Endothelial cell of umbilical vein (primary cell): Measurements from ENCODE around the gene CEP250. TPM values are rescaled to one million over a fixed set of nuclear protein-coding genes. Genes with fewer than 3 reads are reported as not detected.
A peak's percentile ranks its signal among the peaks of the same experiment; 100 is the strongest.

Experiments
- BruUV-seq: library from RNA; stranded (reverse); fragments of 400-500 nt; replicated peaks from 2 replicates; lab custom pipeline; 2021; lab: Mats Ljungman, UMichigan
- CTCF ChIA-PET: fragments of 300-600, 350-600 bp; sonication (Branson Sonifier 250); formaldehyde crosslinking; loops from one replicate; lab custom pipeline; 2021; ENCODE audit warnings: antibody characterized with exemption, inconsistent platforms; lab: Charles Lee
- POLR2A ChIA-PET: fragments of 300-600, 350-600 bp; sonication (Branson Sonifier 250); formaldehyde crosslinking; loops from one replicate; lab custom pipeline; 2021; ENCODE audit warnings: antibody characterized with exemption, inconsistent platforms; lab: Charles Lee
- DNase-seq: peaks from one replicate; pipeline ENCODE4 v3.0.0-alpha.2; 2011; ENCODE audit warnings: low read depth, low spot score
- FAIRE-seq: peaks from 2 replicates; lab custom pipeline; 2011; peaks lifted over from hg19 to GRCh38; lab: Jason Lieb, UNC
- H2AFZ ChIP-seq: 2 replicates; pipeline ENCODE4 v1.6.0; 2012; ENCODE audit warnings: low read depth, low read length, control low read depth, inconsistent platforms
- H3K27ac ChIP-seq: 2 replicates; pipeline ENCODE4 v1.5.1; 2011; ENCODE audit warnings: low read depth, mild to moderate bottlenecking, control low read depth, low read length, moderate library complexity; ENCODE audit not compliant: insufficient read depth
- H3K27me3 ChIP-seq, 2 experiments: 2 replicates each; pipeline versions ENCODE4 v1.6.0 to v1.6.1; 2011; ENCODE audit warnings: low read length in 2 of 2, mixed read lengths in 1 of 2; ENCODE audit not compliant: control insufficient read depth in 2 of 2, insufficient read depth in 2 of 2
- H3K36me3 ChIP-seq, 2 experiments: 2 replicates in 1 of 2; 3 replicates in 1 of 2; pipeline ENCODE4 v1.5.1; 2011; ENCODE audit warnings: low read length in 2 of 2, mild to moderate bottlenecking in 1 of 2, moderate library complexity in 1 of 2; ENCODE audit not compliant: control insufficient read depth in 2 of 2, insufficient read depth in 2 of 2; ENCODE audit errors: extremely low read depth in 1 of 2
- H3K4me1 ChIP-seq: 3 replicates; pipeline ENCODE4 v1.5.1; 2011; ENCODE audit warnings: mild to moderate bottlenecking, low read length; ENCODE audit not compliant: control insufficient read depth, insufficient read depth; ENCODE audit errors: extremely low read depth
- H3K4me2 ChIP-seq: 2 replicates; pipeline ENCODE4 v1.6.1; 2011; ENCODE audit warnings: low read length, control low read depth, mixed read lengths; ENCODE audit not compliant: insufficient read depth
- H3K4me3 ChIP-seq, 3 experiments: fragments of 200-600 bp in 1 of 3; sonication (generic), shearing (Covaris generic) in 1 of 3; replicated peaks in 1 of 3; 2 replicates each; pipeline ENCODE4 v1.5.1; 2011 to 2016; ENCODE audit warnings: control low read depth in 3 of 3, low read length in 3 of 3, mild to moderate bottlenecking in 2 of 3, inconsistent platforms in 1 of 3, low read depth in 1 of 3, moderate library complexity in 1 of 3; ENCODE audit not compliant: insufficient read depth in 1 of 3
- H3K79me2 ChIP-seq: 2 replicates; pipeline ENCODE4 v1.6.0; 2012; ENCODE audit warnings: low read length, inconsistent platforms; ENCODE audit not compliant: control insufficient read depth, insufficient read depth
- H3K9ac ChIP-seq: replicated peaks from 2 replicates; pipeline ENCODE3; 2011; ENCODE audit warnings: low read length, control low read depth; ENCODE audit not compliant: insufficient read depth; ENCODE audit errors: extremely low read depth
- H3K9me1 ChIP-seq: replicated peaks from 3 replicates; pipeline ENCODE4 v1.6.0; 2011; ENCODE audit warnings: mild to moderate bottlenecking, low read length; ENCODE audit not compliant: control insufficient read depth, insufficient read depth; ENCODE audit errors: extremely low read depth
- H3K9me3 ChIP-seq: replicated peaks from 2 replicates; pipeline ENCODE4 v1.5.1; 2012; ENCODE audit warnings: low read length, inconsistent platforms; ENCODE audit not compliant: control insufficient read depth, insufficient read depth
- H4K20me1 ChIP-seq: replicated peaks from 2 replicates; pipeline ENCODE3; 2011; ENCODE audit warnings: mild to moderate bottlenecking, low read length; ENCODE audit not compliant: control insufficient read depth, insufficient read depth; ENCODE audit errors: extremely low read depth
- EZH2 ChIP-seq: IDR thresholded peaks from 2 replicates; pipeline ENCODE4 v1.6.1; 2012; ENCODE audit warnings: borderline replicate concordance, low read depth, mild to moderate bottlenecking, moderate library complexity, low read length, inconsistent platforms; ENCODE audit not compliant: severe bottlenecking
- FOS ChIP-seq: IDR thresholded peaks from 2 replicates; pipeline ENCODE4 v1.6.1; 2011; ENCODE audit warnings: mild to moderate bottlenecking, low read length, moderate library complexity, borderline replicate concordance; ENCODE audit not compliant: insufficient read depth
- GATA2 ChIP-seq: IDR thresholded peaks from 2 replicates; pipeline ENCODE4 v1.7.0; 2011; ENCODE audit warnings: low read depth, mild to moderate bottlenecking, moderate library complexity, mixed read lengths, low read length; ENCODE audit not compliant: insufficient read length, insufficient read depth
- JUN ChIP-seq: IDR thresholded peaks from 2 replicates; pipeline ENCODE4 v1.6.1; 2011; ENCODE audit warnings: borderline replicate concordance, low read depth; ENCODE audit not compliant: insufficient read length, insufficient read depth
- MYC ChIP-seq: IDR thresholded peaks from one replicate; pipeline ENCODE4 v1.6.1; 2011; ENCODE audit warnings: mild to moderate bottlenecking, low read depth, low read length
- POLR2A ChIP-seq: IDR thresholded peaks from 2 replicates; pipeline ENCODE4 v1.6.1; 2012; ENCODE audit warnings: low read depth, mild to moderate bottlenecking, control low read depth, low read length
- POLR2AphosphoS5 ChIP-seq: IDR thresholded peaks from 2 replicates; pipeline ENCODE4 v1.6.1; 2012; ENCODE audit warnings: low read depth, mild to moderate bottlenecking, control low read depth, low read length, moderate library complexity; ENCODE audit not compliant: insufficient read depth
- dilution Hi-C: fragments of 300-500 bp; cut with MboI; formaldehyde crosslinking; loops from one replicate; pipeline ENCODE4 v1.15.0; 2019; ENCODE audit warnings: low sequenced_read_pairs; ENCODE audit not compliant: extremely low pct_ligation_motif_present
- intact Hi-C: fragments of 100-400 bp; cut with micrococcal nuclease; formaldehyde crosslinking; loops from one replicate; pipeline ENCODE4 v1.10.0; 2022
- polyA plus RNA-seq, 4 experiments: library from polyadenylated mRNA; depleted of rRNA in 3 of 4; stranded (reverse) in 3 of 4; unstranded in 1 of 4; fragments of >200 nt; gene quantifications; 2 replicates each; pipeline versions ENCODE4 v1.2.1 to v1.2.3, GENCODE V29; 2011 to 2012; ENCODE audit warnings: missing spikeins in 1 of 4
- total RNA-seq: library from RNA; stranded (reverse); gene quantifications from 2 replicates; pipeline ENCODE4 v1.2.3, GENCODE V29; 2021
- TF ChIP-seq, protein P1 (sequence below), 2 donors: IDR thresholded peaks; 1 replicate in 1 of 2; 2 replicates in 1 of 2; pipeline ENCODE4 v1.5.1; 2011; ENCODE audit warnings: low read length in 2 of 2, mild to moderate bottlenecking in 2 of 2, moderate library complexity in 2 of 2, control low read depth in 1 of 2, inconsistent platforms in 1 of 2, low read depth in 1 of 2; ENCODE audit not compliant: insufficient read depth in 1 of 2; ENCODE audit errors: extremely low read depth in 1 of 2
- TF ChIP-seq, protein P2 (sequence below): IDR thresholded peaks from 2 replicates; pipeline ENCODE4 v1.6.1; 2011; ENCODE audit not compliant: insufficient read depth, insufficient read length

Gene CEP250
- total and polyA plus RNA-seq, 2 donors (not counting 3 experiments of a cell fraction or from before 2014, with no cell fraction given) = 5.3 to 58.9 TPM

DNA sequence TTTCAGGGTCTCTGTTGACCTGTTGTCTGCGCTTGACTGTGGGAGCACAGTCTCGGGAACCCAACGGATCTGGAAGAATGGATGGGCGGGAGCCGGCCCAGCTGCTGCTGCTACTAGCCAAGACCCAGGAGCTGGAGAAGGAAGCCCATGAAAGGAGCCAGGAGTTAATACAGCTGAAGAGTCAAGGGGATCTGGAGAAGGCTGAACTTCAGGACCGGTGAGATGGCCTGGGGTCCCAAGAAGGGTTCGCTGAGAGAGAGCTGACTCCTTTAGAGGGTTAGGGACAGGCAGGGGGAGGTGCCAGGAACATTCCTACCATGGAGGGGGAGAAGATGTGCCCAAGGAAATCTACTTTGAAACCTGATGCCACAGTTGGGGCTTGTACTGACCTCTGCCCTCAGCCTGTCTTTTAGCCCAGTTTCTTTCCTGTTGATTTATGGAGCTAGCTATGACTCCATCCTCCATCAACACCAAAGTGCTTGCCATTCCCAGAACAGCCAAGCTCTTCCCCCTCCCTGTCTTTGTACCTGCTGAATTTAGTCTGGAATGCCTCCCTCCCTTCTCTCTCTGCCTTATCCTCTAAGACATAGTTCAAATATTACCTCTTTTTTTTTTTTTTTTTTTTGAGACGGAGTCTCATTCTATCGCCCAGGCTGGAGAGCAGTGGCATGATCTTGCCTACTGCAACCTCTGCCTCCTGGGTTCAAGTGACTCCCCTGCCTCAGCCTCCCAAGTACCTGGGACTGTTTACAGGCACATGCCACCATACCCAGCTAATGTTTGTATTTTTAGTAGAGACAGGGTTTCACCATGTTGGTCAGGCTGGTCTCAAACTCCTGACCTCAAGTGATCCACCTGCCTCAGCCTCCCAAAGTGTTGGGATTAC lies 12.2 kb downstream of the CEP250 start:
- Histone ChIP-seq H3K27ac (no peak overlapping the region), H3K9me1 (no peaks in the 10 kb centered on the region), H4K20me1 (no peaks in the 10 kb centered on the region), H3K4me1 (peaks cover 12% of the 10 kb centered on the region), H3K9ac (no peak overlapping the region), H3K9me3 (no peaks in the 10 kb centered on the region), H2AFZ (no peak overlapping the region), H3K4me3 (no peak overlapping the region), H3K27me3 (no peaks in the 10 kb centered on the region), H3K79me2 (no peaks in the 10 kb centered on the region), H3K36me3 (peaks cover 7 to 10% of the 10 kb centered on the region in 2 experiments), H3K4me2 (no peak overlapping the region)
- ChIA-PET CTCF (interaction anchor here (0.7 to 1.0 kb wide), 3 partner anchors 11 to 201 kb away, joined by 3 to 5 read pairs (median 3); no protein-coding TSS in a partner anchor), POLR2A (interaction anchor here (0.7 kb wide), 1 partner anchor 20 kb away, joined by 5 read pairs; no protein-coding TSS in a partner anchor)
- intact Hi-C loops = no loop called here
- peak; percentile 86 for DNase-seq
- FAIRE-seq = peak; percentile 72
- dilution Hi-C loops = no loop called here
- no TSS peak for BruUV-seq
- no peak for TF ChIP-seq POLR2A
- TF ChIP-seq FOS = no peak
- TF ChIP-seq GATA2 = no peak
- TF ChIP-seq JUN = no peak
- TF ChIP-seq, protein P1, sequence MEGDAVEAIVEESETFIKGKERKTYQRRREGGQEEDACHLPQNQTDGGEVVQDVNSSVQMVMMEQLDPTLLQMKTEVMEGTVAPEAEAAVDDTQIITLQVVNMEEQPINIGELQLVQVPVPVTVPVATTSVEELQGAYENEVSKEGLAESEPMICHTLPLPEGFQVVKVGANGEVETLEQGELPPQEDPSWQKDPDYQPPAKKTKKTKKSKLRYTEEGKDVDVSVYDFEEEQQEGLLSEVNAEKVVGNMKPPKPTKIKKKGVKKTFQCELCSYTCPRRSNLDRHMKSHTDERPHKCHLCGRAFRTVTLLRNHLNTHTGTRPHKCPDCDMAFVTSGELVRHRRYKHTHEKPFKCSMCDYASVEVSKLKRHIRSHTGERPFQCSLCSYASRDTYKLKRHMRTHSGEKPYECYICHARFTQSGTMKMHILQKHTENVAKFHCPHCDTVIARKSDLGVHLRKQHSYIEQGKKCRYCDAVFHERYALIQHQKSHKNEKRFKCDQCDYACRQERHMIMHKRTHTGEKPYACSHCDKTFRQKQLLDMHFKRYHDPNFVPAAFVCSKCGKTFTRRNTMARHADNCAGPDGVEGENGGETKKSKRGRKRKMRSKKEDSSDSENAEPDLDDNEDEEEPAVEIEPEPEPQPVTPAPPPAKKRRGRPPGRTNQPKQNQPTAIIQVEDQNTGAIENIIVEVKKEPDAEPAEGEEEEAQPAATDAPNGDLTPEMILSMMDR (IDR thresholded peaks at IDR 0.05; ENCODE audit: extremely low read depth in 1 of 2, insufficient read depth in 1 of 2, low read depth in 1 of 2, low read length in 2 of 2) = no peak
- TF ChIP-seq, protein P2, sequence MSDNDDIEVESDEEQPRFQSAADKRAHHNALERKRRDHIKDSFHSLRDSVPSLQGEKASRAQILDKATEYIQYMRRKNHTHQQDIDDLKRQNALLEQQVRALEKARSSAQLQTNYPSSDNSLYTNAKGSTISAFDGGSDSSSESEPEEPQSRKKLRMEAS = no peak
- no peak for TF ChIP-seq MYC
- no peak for TF ChIP-seq POLR2AphosphoS5
- no peak for TF ChIP-seq EZH2
